ENCODE results near the gene SPATA13.

SPATA13 gene

DNA sequence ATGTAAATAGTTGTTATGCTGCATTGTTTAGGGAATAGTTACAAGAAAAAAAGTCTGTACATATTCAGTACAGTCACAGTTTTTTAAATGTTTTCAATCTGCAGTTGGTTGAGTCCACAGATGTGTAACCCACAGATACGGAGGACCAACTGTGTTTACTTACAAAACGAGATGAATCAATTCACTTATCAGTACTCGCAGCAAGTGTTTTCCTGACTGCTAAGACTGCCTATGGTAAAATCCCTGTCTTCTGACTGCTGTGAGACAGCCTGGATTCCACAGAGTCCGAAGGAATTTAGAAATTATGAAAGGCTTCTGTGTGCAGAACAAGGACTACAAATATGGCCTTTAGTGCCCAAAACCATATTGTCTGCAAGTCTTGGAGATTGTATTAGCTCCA, 103.1 kb downstream of the SPATA13 start:
- DNase-seq, result no peak

DNA sequence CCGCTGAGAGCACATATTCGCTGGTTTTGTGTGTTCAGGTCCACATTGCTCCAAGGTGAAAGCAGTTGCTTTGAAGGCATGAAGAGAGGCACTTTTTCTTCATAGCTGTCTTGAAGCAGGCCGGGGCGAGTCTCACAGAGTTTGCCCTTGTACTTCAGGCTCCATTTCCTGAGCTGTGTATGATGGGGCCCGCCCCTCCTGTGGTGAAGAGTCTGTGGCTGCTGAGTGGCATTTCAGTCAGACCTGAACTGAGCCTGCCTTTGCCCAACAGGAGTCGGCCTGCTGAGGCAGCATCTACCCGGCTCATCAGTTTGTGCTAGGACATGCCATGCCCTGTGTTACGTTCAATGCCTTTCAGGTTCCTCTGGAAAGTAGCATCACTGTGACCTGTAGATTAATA, 104.5 kb downstream of the SPATA13 start:
- no peak for DNase-seq

DNA sequence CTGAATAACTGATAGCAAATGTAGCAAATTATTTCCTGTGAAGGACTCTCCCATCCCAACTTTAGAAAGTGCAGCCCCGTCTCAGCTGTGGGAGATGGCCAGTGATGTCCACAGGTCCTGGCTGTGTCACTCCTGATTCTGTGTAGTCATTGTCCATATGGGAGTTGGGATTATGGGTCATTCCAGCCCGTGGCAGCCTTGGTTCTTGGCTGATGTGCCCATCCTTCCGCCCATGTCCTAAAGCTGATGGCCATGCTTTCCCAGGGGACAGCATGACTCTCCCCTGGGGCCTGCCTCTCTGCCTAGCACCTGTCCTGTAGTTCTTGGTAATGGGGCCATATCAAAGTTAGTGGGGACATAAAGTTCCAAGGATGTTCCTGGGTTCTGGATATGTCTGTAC, 104.9 kb downstream of the SPATA13 start:
- no peak for DNase-seq

DNA sequence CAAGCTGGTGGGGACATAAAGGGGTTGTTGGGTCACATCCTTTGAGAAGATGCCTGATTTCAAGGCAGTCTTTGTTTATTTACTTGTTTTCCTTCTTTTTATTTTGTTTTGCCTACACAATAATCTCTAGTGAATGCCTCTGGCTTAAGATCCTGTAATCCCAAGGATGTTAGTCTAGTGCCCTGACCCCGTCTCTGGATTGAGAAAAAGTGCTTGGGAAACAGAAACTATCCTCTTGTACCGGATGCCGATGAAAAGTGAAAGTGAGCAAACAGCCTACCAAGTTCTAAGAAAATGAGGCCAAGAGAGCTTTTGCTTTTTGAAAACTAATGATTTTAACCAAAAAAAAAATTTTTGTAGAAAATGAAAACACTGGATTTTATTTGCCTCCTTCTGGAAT, 106.8 kb downstream of the SPATA13 start:
- DNase-seq, result no peak

DNA sequence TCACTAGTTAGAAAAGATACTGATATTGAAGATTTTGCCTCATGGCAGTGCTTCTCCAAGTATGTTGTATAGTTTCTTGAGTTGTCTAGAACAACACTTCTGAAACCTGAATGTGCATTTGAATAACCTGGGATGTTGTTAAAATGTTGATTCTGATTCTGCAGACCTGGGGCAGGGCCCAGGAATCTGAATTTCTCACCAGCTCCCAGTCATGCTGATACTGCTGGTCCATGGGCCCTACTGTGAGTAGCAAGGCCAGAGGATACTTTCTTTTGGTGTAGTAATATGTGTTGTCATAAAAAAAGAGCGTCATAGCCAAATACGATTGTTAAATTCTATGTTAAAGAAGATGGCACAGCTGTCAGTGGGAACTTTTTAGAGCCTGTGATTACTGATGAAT, 107.3 kb downstream of the SPATA13 start:
- no peak for DNase-seq

DNA sequence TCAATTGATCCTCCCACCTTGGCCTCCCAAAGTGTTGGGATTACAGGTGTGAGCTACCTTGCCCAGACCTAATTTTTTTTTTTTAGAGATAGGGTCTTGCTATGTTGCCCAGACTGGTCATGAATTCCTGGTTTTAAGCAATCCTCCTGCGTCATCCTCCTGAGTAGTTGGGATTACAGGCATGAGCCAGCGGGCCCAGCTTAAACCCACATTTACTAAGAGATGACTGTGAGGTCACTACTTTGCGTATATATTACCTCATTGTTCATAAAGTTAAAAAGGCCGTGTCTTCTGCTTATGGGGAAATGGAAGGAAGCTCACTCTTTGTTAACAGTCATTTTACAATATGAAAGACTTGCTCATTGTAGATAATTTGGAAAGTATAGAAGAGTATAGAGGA, 109.3 kb downstream of the SPATA13 start:
- no peak for DNase-seq

DNA sequence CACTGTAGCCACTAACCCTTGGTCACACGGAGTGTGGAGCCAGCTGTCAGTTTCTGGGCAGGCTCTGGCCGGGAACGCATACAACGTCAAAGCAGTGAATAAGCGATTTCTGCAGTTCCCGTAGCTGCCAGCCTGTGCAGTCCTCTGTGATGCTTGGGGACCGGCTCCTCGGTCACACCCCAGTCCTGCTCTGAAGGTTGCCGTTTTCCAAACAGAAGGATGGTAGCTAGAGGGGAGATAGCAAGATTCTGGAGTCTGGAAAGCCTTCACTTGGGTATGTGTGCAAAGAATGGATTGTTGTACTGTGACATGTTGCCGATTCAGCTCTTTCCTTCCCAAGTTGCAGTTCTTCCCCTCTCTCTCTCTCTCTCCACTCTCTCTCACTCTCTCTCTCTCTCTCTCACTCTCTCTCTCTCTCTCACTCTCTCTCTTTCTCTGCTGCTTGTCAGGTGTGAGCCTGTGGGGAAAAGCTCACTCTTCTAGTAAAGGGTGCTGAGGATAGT, 110.2 kb downstream of the SPATA13 start:
- no peak for DNase-seq

DNA sequence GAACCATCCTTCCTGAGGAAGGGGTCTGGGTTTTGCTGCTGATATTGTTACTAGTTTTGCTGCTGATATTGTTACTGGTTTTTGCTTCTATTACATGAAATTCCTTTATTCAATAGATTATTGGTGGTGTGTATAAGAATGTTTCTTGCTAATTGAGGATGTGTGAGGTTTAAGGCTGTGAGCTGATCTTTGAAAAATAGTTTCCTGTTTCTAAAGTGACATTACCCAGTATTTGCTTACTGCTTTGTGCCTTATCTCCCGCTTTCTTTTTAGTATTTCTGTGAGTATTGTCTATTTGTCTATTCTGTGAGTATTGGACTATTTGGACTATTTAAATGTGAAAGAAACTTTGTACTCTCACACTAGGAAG, 110.7 kb downstream of the SPATA13 start:
- no peak for DNase-seq

DNA sequence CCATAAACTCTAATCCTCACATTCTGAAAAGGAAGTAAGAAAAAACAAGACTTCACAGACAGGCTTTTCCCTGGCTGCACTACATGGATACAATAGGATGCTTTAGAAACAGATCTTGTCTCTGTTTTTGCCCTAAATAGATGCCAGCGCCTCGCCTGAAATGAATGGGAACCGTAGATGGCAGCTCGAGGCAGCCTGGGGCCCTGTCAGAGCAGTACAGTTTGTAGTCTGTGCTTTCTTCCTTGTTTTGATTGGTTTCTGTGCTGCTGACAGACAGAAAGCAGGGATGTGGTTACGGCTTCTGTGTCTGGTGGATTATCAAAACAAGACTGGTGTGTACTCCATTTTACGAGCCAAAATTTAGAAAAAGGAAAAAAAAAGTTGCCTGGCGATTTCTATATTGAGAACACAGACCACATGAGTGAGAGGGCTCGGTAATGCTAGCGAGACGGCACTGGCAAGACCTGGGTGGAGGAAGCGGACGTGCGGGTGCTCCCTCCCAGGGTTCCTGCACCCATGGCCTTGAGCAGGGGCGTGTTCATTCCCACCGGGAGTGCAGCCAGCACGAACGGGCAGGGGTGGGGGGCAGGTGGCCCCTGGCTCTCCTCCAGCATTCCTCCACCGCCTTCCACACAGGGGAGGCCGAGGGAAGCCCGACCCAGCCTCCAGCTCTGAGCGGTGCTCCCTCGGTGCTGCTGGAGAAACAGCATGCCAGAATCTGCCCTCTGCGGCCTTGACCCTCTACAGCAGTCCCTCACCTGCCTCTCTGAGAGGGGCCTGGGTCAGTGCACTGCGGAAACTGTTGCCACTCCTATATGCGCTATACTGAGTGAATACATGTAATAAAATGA, 111.3 kb downstream of the SPATA13 start:
- no peak for DNase-seq

DNA sequence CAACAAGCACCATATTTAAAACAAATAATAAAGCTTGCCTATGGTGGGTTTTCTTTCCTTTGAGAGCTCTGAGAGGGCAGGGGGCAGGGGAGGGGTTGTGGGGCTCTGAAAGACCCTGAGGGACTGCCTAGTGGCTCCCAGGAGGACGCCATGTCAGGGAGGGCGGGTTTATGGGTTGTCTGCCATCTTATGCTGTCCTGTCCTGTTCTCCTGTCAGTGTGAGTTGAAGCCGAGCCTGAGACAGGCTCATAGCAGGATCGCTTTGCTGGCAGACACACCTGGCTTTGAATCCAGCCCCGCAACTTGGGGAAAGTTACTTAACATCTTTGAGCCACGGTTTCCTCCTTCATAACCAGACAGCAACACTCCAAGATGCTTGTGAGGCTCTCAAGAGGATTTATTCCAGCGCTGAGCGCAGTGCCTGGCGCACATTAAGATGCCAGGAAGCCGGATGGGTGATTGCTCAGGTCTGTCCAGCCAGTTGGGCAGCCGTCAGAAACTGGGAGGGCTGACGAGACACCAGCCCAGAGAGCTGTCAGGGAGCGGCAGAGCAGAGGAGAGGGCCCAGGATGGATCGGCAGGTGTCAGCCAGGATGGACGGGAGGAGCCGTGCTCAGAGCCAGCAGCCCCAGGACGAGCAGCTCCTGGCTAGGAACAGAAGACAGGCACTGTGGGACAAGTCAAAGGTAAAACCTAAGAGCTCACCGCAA, 112.1 kb downstream of the SPATA13 start:
- DNase-seq, result no peak

DNA sequence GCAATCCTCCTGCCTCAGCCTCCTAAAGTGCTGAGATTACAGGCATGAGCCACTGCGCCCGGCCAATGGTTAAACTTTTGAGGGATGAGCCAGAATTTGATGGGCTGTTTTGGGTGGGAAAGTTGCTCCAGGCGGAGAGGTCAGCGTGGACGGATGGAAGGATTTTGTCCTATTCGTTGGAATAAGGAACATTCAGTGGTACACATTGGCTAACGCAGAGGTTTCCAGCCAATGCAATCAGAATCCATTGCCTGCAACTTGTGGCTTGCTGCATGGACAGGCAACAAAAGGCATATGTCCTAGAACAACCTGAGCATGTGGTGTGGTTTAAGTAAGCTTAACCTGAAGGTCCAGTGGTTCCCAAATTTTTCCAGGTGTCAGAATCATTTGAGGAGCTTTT, 113.4 kb downstream of the SPATA13 start:
- DNase-seq, result no peak

DNA sequence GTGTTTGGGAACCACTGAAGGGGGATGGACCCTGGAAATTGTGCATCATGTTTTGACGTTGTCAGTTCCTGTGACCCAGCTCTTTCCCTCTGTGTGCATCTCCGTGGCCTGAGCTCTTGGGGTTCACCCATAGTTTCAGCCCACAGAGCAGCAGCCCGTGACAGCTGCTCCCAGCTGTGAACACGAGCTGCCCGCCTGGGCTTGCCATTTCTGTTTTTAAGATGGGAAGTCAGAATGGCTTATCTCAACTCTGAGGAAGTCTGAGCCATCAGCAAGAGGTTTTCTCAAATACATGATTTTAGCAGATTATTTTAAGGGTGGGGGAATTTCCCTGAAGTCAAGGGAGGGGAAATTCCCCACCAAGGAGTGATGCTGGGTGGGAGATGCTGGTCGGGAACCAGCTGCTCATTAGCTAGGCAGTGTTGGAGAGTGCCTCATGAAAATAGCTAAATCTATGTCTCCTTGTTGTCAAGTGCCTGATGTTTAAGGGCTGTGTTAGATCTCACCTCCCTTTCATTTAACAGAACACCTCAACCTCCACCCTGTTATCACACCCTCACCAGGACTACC, 114.0 kb downstream of the SPATA13 start:
- no peak for DNase-seq

DNA sequence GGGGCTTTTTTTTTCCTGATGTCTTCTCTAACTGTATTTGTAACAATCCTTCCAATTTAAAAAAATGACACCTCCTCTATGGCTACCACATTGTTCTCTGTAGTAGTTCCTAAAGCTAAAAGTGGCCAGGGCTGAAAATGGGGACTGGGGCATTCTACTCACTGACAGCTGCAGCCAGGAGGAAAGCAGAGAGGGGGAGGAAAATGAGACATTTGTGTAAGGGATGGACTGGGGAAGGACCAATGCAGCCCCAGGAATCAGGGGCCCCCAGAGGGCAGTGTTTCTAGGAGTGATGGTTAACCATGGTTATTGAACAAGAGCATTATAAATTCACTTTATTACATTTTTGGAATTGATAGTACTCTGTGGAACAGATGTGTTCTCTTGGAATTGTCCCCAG, 114.5 kb downstream of the SPATA13 start:
- DNase-seq, result no peak

DNA sequence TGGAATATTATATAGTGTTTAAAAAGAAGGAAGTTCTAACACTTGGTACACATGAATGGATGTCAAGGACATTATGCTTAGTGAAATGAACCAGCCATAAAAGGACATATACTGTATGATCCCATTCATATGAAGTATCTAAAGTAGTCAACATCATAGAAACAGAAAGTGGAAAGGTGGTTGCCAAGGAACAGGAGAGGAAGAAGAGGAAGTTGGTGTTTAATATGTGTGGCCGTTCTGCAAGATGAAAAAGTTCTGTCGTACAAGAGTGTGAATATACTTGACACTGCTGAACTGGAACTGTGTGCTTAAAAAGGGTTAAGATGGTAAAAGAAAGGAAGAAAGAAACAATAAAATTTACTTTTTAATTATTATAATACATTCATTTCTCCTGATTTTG, 115.8 kb downstream of the SPATA13 start:
- no peak for DNase-seq

DNA sequence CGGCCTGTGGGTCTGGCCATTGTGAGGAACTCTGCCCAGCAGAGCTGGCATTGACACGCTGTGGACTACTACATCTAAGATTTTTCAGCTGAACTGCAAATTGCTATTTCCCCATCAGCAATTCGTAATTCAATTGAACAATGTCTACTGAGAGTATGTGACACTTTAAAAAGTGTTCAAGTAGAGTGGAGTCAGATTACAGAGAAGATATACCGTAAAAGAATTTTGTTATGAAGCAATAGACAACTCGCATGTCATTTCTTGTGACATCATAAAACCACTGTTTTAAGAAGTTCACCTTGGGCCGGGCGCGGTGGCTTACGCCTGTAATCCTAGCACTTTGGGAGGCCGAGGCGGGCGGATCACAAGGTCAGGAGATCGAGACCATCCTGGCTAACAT, 116.3 kb downstream of the SPATA13 start:
- DNase-seq, result no peak

DNA sequence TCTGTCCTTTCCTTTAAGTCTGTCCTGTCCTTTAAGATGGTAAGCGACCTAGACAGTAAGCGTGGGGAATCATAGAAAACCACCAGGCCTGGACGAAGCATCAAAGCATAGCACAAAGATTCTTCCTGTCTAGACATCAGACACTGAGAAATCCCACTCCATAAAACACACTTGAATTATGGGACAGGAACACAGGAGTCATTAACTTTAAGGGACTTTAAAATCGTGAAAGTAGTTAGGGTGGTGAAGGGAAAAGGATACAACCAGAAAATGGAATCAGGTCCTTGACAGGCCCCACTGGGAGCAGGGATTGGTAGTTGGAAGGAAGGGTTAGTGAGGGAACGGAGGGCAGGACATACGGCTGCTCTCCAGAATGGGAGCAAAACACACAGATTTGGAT, 117.2 kb downstream of the SPATA13 start:
- no peak for DNase-seq

DNA sequence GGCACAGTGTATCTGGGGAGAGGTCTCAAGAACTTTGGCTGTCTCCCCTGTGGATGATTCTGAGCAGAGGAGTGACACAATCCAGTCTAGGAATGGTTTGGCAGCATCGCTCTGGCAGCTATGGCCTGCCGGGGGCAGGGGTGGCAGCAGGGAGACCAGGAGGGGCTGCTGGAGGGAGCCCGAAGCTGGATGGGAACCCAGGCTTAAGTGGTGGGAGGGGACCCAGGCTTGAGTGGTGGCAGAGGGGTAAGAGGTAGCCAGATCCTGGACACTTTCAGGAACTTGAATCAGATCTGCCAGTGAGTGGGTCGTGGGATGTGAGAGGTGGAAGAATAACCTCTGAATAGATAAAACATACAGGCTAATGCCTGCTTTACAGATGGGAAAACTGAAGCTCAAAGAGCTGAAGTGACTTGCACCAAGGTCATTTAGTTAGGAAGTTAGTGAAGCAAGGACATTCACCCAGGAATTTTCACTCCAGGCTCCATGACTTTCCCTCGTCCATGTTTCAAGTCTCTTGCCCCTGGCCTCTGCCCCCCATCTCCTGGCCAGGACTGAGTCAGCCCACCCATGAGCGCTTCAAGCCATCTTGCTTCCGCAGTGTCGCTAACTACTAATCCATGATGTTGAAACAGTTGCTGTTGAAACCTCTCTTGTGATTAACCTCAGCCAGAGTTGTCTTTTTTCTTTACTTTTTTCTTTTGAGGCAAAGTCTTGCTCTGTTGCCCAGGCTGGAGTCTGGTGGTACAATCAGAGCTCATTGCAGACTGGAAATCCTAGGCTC, 119.0 kb downstream of the SPATA13 start:
- no peak for DNase-seq

DNA sequence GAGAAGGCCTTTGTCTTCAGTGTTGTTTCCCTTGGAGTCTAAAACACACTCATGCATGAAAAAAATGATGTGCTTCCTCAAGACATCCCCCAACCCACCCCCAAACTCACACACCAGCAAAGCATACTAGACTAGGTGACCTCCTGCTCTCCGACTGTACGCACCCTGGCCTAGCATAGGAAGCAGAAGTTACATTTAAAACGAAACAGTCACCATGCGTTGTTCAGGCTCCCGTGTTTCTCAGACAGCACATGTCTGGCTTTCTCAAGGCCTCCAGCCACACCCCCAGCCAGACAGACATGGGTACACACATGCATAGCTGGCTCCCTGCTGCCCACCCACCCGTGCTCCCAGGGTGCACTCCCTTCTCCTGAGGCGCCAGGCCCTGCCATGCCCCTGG, 120.2 kb downstream of the SPATA13 start:
- DNase-seq, result no peak

DNA sequence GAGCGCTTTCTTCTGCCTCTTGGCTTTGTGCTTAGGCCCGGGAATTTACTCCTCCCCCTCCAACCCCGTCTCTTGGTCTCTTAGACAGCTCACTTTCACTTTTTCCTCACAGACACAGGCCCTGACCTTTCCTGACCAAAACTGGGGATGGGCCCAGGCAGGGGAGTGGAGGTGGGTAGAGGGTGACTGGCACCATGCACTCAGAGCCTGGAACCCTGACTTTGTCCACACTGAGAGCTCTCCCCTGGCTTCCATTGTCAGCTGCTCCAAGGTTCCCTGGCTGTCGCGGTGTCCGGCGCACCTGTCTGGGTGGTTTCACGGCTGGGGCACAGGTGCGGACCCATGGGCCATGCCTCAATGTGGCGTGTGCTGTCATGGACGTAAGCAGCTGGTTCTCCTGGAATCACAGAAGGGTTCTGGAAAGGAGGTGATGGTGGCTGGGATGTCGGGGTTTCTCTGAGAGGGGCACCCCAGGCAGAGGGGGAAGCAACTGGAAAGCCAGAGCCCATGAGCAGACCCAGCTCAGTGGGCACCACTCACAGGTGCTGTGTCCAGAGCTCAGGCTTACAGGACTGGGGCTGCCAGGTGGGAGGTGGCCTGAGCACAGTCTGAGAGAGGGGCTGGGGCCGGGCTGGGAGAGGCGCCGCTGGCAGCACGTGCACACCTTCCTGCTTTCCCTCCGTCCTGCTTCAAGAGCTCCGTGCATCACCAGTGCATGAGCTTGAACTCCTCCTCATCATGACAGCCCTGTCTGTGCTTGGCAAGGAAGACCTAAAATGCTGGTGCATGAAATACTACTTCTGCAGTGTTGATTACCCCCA, 120.9 kb downstream of the SPATA13 start:
- DNase-seq, result no peak

DNA sequence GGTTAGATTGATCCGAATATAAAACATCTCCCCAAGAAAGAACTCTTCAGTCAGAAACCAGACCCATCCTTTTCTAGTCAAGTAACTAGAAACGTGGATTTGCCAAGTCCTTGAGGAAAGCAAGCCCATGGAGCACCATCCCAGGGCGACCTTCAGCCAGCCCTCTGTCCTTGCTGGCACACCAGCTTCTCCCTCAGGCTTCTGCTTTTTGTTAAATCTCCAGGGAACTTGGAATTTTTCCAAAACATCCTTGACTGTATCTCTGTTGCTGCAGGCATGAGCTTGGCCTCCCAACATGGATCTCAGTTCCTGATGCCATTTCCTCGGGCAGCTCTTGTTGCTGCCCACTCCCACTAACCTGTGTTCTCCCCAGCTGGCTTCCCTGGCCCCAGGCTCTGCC, 121.7 kb downstream of the SPATA13 start:
- no peak for DNase-seq

DNA sequence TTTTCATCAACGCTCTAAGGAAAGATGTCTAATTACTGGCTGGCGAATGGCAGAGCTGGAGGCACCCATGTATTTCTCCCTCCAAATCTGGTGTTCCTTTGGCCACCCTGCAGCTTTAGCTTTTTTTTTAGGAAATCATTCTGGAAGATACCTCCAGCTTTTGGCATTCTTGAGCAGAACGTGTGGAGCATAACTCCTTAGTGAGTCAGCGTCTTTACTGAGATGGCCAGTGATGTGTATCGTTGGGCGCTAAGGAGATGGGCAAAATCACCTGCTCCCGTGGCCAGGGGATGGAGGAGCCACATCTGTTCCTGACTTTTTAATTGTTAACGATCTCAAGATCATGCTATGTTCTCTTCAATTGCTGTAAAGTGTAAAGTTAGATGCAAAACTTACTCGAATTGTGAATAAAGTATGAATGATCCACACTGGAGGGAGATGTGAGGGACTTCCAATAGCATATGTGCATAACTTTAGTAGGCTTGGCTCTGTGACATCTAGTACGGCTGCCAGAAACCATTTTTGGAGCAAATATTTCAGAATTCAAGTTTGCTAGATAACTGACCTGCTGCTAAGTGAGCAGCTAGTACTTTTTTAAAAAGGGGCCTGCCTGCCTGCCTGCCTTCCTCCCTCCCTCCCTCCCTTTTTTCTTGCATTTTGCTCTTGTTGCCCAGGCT, 124.5 kb downstream of the SPATA13 start:
- DNase-seq, result no peak

DNA sequence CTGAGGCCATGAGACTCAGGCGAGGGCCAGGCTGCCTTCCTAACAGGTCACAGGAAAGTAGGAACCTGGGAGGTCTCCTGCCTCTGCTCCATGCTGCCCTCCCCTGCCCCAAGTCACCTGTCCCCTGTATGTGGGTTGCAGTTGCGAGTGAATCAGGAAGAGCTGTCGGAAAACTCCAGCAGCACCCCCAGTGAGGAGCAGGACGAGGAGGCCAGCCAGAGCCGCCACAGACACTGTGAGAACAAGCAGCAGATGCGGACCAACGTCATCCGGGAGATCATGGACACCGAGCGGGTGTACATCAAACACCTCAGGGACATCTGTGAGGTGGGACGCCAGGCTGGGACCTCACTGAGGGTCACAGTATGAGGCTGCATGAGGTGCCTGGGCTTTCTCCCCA, 126.1 kb downstream of the SPATA13 start:
- no peak for DNase-seq

All from NCI-H1436 treated with DMSO at 0.1 percent for 48 hours (cell line).